GM18951 (cell line): ENCODE results near the gene PIWIL1.

ENCODE experiments used
- POLR2A ChIP-seq: IDR thresholded peaks from 4 replicates; pipeline ENCODE4 v1.6.1; 2011; ENCODE audit warnings: mild to moderate bottlenecking; ENCODE audit not compliant: insufficient read length, insufficient read depth; ENCODE audit errors: extremely low read depth
- in situ Hi-C: fragments of 300-500 bp; cut with MboI; formaldehyde crosslinking; loops from one replicate; pipeline ENCODE4 v1.12.0; 2022; ENCODE audit warnings: low sequenced_read_pairs, mixed read lengths, inconsistent platforms; ENCODE audit not compliant: unreplicated experiment

Gene PIWIL1

GRCh38 chr12:130371296-130371695 is 33.6 kb downstream of the PIWIL1 start:
- in situ Hi-C loops: no loop called here
- TF ChIP-seq POLR2A: no peak

GRCh38 chr12:130372936-130373335 is 35.2 kb downstream of the PIWIL1 start:
- in situ Hi-C loops: no loop called here
- TF ChIP-seq POLR2A: no peak

- TF ChIP-seq POLR2A: no peak
- in situ Hi-C loops: no loop called here
Measured at GRCh38 chr12:130374083-130374482, 36.4 kb downstream of the PIWIL1 start.

- in situ Hi-C loops: no loop called here
- no peak for TF ChIP-seq POLR2A
Measured at GRCh38 chr12:130375296-130376287, 37.9 kb downstream of the PIWIL1 start.

- in situ Hi-C loops: no loop called here
Measured at GRCh38 chr12:130382818-130383217, 45.1 kb downstream of the PIWIL1 start.

GRCh38 chr12:130384234-130384633 is 46.5 kb downstream of the PIWIL1 start:
- in situ Hi-C loops: no loop called here
- no peak for TF ChIP-seq POLR2A

More at GRCh38 chr12:130382818-130383217, 45.1 kb downstream of the PIWIL1 start:
- no peak for TF ChIP-seq POLR2A

- in situ Hi-C loops: no loop called here
- no peak for TF ChIP-seq POLR2A
Measured at GRCh38 chr12:130385193-130385592, 47.5 kb downstream of the PIWIL1 start.

- TF ChIP-seq POLR2A: no peak
- in situ Hi-C loops: no loop called here
Measured at GRCh38 chr12:130391186-130391585, 53.5 kb downstream of the PIWIL1 start.

- in situ Hi-C loops: no loop called here
Measured at GRCh38 chr12:130394906-130395305, 57.2 kb downstream of the PIWIL1 start.

GRCh38 chr12:130396667-130397066 is 59.0 kb downstream of the PIWIL1 start:
- no peak for TF ChIP-seq POLR2A
- in situ Hi-C loops: no loop called here

More at GRCh38 chr12:130394906-130395305, 57.2 kb downstream of the PIWIL1 start:
- TF ChIP-seq POLR2A: no peak

GRCh38 chr12:130398100-130398848 is 60.6 kb downstream of the PIWIL1 start:
- in situ Hi-C loops: no loop called here
- no peak for TF ChIP-seq POLR2A

- in situ Hi-C loops: no loop called here
- TF ChIP-seq POLR2A: no peak
Measured at GRCh38 chr12:130401703-130402102, 64.0 kb downstream of the PIWIL1 start.

- in situ Hi-C loops: no loop called here
- TF ChIP-seq POLR2A: no peak
Measured at GRCh38 chr12:130405332-130405731, 67.6 kb downstream of the PIWIL1 start.
